Activated CD8-positive, alpha-beta T cell treated with anti-CD3 and anti-CD28 coated beads for 36 hours (primary cell): ENCODE measurements around the gene COL5A1. TPM values are rescaled to one million over a fixed set of nuclear protein-coding genes. Genes with fewer than 3 reads are reported as not detected.

Source experiments
- ATAC-seq: fragments of 200-7000 bp; cut with Tn5 transposase; one replicate; pipeline ENCODE4 v1.10.0; 2021; ENCODE audit warnings: mild to moderate bottlenecking, moderate library complexity
- CTCF ChIA-PET: fragments of 350-600 bp; sonication (Branson Sonifier 250); formaldehyde crosslinking; loops from one replicate; lab custom pipeline; 2021; ENCODE audit warnings: antibody characterized with exemption; lab: Charles Lee
- POLR2A ChIA-PET: fragments of 350-600 bp; sonication (Branson Sonifier 250); formaldehyde crosslinking; loops from one replicate; lab custom pipeline; 2021; ENCODE audit warnings: antibody characterized with exemption; lab: Charles Lee
- DNase-seq: peaks from one replicate; pipeline ENCODE4 v3.0.0-alpha.2; 2020
- H3K27ac Mint-ChIP-seq: one replicate; pipeline ENCODE4 v1.8.0; 2021; ENCODE audit warnings: mild to moderate bottlenecking, mixed read lengths
- H3K27me3 Mint-ChIP-seq: one replicate; pipeline ENCODE4 v1.8.0; 2021; ENCODE audit warnings: mixed read lengths
- H3K36me3 Mint-ChIP-seq: one replicate; pipeline ENCODE4 v1.8.0; 2021; ENCODE audit warnings: low read depth, mixed read lengths
- H3K4me1 Mint-ChIP-seq: one replicate; pipeline ENCODE4 v1.8.0; 2021; ENCODE audit warnings: low read depth, mixed read lengths
- H3K4me3 Mint-ChIP-seq: one replicate; pipeline ENCODE4 v1.8.0; 2021; ENCODE audit warnings: mild to moderate bottlenecking, moderate library complexity, mixed read lengths
- H3K9me3 Mint-ChIP-seq: one replicate; pipeline ENCODE4 v1.8.0; 2021; ENCODE audit warnings: mixed read lengths
- intact Hi-C: fragments of 100-400 bp; cut with micrococcal nuclease; formaldehyde crosslinking; loops from one replicate; pipeline ENCODE4 v1.10.0; 2022
- total RNA-seq, 2 experiments: library from RNA; stranded (reverse); gene quantifications; one replicate each; pipeline ENCODE4 v1.2.3, GENCODE V29; 2021
- TF ChIP-seq, protein P1 (sequence below): fragments of 200-600 bp; IDR thresholded peaks from one replicate; pipeline ENCODE4 v1.8.0; 2022; ENCODE audit warnings: antibody characterized with exemption, mild to moderate bottlenecking

The COL5A1 gene
- total RNA-seq, 2 experiments from 2014 or later: 0.29 to 0.34 TPM

DNA sequence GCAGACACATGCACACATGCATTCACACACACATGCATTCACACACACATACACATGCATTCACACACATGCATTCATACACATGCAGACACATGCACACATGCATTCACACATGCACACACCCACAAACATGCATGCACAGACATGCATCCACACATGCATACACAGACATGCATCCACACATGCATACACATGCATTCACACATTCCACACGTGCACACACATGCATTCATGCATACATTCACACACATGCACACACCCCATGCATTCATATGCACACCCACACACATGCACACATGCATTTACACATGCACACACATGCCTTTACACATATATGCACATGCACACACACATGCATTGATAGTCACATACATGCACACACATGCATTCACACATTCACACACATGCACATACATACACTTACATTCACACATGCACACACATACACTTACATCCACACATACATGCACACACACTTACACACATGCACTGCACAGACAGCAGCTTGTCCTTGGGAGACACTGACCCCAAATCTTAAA is 106.4 kb downstream of the COL5A1 start:
- ATAC-seq: no peak
- POLR2A ChIA-PET: no interaction called here
- no peak for DNase-seq
- Mint-ChIP-seq H3K27ac (no peak overlapping the region), H3K9me3 (peaks cover 3% of the 10 kb centered on the region), H3K27me3 (no peaks in the 10 kb centered on the region), H3K36me3 (no peaks in the 10 kb centered on the region), H3K4me1 (no peaks in the 10 kb centered on the region), H3K4me3 (no peak overlapping the region)
- intact Hi-C loops: no loop called here
- CTCF ChIA-PET: no interaction called here
- TF ChIP-seq, protein P1, sequence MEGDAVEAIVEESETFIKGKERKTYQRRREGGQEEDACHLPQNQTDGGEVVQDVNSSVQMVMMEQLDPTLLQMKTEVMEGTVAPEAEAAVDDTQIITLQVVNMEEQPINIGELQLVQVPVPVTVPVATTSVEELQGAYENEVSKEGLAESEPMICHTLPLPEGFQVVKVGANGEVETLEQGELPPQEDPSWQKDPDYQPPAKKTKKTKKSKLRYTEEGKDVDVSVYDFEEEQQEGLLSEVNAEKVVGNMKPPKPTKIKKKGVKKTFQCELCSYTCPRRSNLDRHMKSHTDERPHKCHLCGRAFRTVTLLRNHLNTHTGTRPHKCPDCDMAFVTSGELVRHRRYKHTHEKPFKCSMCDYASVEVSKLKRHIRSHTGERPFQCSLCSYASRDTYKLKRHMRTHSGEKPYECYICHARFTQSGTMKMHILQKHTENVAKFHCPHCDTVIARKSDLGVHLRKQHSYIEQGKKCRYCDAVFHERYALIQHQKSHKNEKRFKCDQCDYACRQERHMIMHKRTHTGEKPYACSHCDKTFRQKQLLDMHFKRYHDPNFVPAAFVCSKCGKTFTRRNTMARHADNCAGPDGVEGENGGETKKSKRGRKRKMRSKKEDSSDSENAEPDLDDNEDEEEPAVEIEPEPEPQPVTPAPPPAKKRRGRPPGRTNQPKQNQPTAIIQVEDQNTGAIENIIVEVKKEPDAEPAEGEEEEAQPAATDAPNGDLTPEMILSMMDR: no peak

DNA sequence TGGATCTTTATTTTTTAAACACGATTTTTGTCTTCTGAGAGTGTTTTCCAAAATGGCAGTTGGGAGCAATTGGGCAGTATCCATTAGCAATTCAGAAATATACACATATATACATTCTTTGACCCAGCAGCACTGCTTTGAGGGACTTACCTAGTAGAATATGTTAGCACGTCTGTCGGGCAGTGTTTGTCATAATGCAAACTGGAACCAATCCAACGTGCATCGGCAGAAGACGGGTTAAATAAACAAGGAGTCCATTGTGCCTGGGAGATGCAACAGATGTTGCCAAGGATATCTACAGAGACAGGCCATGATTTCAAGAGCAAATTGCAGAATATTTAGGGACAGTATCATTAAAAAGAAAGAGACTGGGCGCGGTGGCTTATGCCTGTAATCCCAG is 107.0 kb downstream of the COL5A1 start:
- Mint-ChIP-seq H3K36me3 (no peaks in the 10 kb centered on the region), H3K27ac (no peak overlapping the region)
- no peak for ATAC-seq

DNA sequence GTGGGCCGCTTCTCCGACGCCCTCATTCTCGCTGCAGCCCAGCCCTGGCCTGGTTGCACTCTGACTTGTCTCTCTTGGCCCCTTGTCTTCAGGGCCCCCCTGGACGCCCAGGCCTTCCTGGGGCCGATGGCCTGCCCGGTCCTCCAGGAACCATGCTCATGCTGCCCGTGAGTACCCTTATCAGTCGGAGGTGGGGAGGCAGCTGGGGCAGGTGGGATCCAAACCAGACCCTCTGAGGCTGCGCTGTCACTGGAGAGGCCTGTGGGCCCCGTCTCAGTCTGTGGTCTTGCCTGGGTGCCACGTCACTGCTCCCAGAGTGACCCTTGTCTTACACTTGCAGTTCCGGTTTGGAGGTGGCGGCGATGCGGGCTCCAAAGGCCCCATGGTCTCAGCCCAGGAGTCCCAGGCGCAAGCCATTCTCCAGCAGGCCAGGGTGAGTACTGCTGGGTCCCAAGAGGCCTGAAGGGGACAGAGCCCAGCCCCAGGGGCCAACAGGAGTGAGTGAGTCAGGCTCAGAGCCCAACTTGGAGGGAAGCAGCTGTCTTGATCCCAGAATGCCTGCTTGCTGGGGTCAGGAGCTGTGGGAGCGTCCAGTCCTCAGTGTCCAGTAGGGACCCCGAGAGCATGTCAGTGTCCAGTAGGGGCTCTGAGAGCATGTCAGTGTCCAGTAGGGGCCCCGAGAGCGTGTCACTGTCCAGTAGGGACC is 109.0 kb downstream of the COL5A1 start:
- Mint-ChIP-seq H3K27ac (no peak overlapping the region), H3K27me3 (no peaks in the 10 kb centered on the region), H3K4me3 (no peak overlapping the region), H3K9me3 (peaks cover 3% of the 10 kb centered on the region), H3K4me1 (no peaks in the 10 kb centered on the region), H3K36me3 (no peaks in the 10 kb centered on the region)
- TF ChIP-seq, protein P1: no peak
- ATAC-seq (no peak), DNase-seq (no peak)
- ChIA-PET POLR2A (no interaction called here), CTCF (no interaction called here)
- intact Hi-C loops: no loop called here

More for the DNA sequence above, 107.0 kb downstream of the COL5A1 start:
- CTCF ChIA-PET: no interaction called here
- TF ChIP-seq, protein P1: no peak
- Mint-ChIP-seq H3K4me3 (no peak overlapping the region), H3K27me3 (no peaks in the 10 kb centered on the region), H3K4me1 (no peaks in the 10 kb centered on the region), H3K9me3 (peaks cover 3% of the 10 kb centered on the region)
- intact Hi-C loops: no loop called here
- POLR2A ChIA-PET: no interaction called here
- DNase-seq: no peak

DNA sequence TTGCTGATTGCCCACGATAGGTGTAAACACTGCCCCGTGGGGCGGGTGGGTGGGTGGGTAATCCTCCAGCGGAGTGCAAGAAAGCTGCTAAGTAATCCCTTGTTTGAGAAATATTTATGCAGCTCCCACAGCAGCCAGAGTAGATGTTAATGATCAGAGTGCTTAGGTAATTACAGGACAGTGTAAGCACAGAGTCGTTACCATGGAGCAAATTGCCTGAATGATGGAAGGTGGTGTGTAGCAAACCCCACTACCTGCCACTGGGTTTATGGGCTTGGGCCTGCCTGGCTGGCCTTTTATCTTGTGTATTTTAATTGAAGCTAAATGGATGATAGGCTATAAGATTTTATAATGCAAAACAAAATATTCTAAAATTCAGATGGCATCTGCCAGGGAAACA is 110.0 kb downstream of the COL5A1 start:
- Mint-ChIP-seq H3K4me1 (no peaks in the 10 kb centered on the region), H3K27ac (no peak overlapping the region), H3K9me3 (peaks cover 3% of the 10 kb centered on the region), H3K36me3 (no peaks in the 10 kb centered on the region), H3K27me3 (no peaks in the 10 kb centered on the region), H3K4me3 (no peak overlapping the region)
- CTCF ChIA-PET: no interaction called here
- TF ChIP-seq, protein P1: no peak
- intact Hi-C loops: no loop called here
- DNase-seq (no peak), ATAC-seq (no peak)
- POLR2A ChIA-PET: no interaction called here

DNA sequence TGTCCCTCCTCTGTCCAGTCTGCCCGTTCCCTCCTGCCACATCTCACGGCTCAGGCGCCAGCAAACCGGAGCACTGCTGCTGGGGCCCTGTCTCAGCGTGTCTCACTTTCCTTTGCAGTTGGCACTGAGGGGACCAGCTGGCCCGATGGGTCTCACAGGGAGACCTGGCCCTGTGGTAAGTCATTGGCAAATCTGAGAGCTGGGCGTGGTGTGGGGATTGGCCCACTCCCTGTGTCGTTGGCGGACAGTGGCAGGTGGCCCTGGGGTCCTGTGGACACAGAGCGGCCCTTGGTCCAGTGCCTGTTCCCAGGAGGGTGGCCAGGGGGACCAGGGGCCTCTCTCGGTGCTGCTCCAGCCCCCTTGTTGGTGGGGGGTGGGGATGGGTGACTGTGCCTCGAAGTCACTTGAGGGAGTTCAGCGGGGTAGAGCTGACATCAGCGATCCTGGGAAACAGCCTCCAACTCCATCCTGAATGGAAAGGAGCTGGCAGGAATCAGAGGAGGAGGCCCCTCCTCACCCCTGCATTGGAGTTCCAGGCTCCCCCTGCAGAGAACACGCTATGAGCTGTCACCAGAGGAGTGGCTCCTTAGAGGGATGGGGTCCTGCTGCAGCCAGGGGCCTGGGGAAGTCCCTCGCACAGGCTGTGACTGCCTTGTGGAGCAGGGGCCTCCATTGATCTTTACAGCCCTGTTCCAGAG is 111.0 kb downstream of the COL5A1 start:
- no peaks in the 10 kb centered on the region for H3K4me1 Mint-ChIP-seq
- POLR2A ChIA-PET: no interaction called here
- intact Hi-C loops: no loop called here
- H3K9me3 Mint-ChIP-seq: peaks cover 3% of the 10 kb centered on the region
- ATAC-seq (no peak), DNase-seq (no peak)
- H3K36me3 Mint-ChIP-seq: no peaks in the 10 kb centered on the region
- TF ChIP-seq, protein P1: no peak
- no peak overlapping the region for H3K27ac Mint-ChIP-seq
- no peaks in the 10 kb centered on the region for H3K27me3 Mint-ChIP-seq
- H3K4me3 Mint-ChIP-seq: no peak overlapping the region
- CTCF ChIA-PET: no interaction called here
